HG02852 (cell line): ENCODE results near the gene MTX1.

Experiments used
- ATAC-seq: cut with Tn5 transposase; IDR thresholded peaks from one replicate; pipeline ENCODE4 v1.9.1; 2021; ENCODE audit warnings: mild to moderate bottlenecking, moderate library complexity; ENCODE audit not compliant: unreplicated experiment

Gene MTX1

DNA sequence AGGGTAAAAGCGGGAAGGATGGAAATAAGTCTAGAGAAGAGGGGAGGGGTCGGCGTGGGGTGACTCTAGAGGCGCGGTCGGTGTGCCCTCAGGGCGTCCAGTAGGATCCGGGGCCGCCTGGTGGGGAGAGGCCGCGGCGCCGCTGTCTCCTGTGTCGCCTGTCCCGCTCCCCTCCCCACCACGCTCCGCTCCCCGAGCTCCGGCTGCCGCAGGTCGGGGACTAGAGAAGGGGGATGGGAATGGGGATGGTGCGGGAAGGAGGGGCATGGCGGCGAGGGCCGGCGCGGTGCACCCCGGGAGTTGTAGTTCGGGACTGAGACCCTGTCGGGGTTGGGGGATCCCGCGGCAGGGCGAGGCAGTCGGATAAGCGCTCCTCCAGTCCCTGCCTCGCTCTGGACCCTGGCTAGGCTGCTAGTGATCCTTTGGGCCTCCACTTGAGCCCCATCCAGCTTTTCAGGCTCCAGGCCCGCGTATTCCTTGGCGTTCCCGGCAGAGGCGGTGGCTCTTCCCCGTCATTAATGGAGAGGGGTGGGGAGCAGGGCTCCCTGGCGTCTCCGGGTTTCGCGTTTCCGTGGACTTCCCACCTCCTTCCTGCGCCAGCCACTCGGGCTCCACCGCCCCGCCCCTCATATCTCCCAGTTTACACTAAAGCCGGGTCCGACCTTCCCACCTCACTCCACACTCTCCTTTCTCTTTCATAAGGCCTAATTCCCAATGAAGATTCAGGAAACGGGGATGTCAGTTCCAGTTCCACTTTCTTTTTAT is 46.9 kb downstream of the MTX1 start, which contains the start of gene ENTREP3:
ENTREP3 (minus strand) TSS at position 241 of the 765 bp plus-strand sequence. CDS start 606 bp downstream, outside the sequence.
- peak; percentile 64 for ATAC-seq

DNA sequence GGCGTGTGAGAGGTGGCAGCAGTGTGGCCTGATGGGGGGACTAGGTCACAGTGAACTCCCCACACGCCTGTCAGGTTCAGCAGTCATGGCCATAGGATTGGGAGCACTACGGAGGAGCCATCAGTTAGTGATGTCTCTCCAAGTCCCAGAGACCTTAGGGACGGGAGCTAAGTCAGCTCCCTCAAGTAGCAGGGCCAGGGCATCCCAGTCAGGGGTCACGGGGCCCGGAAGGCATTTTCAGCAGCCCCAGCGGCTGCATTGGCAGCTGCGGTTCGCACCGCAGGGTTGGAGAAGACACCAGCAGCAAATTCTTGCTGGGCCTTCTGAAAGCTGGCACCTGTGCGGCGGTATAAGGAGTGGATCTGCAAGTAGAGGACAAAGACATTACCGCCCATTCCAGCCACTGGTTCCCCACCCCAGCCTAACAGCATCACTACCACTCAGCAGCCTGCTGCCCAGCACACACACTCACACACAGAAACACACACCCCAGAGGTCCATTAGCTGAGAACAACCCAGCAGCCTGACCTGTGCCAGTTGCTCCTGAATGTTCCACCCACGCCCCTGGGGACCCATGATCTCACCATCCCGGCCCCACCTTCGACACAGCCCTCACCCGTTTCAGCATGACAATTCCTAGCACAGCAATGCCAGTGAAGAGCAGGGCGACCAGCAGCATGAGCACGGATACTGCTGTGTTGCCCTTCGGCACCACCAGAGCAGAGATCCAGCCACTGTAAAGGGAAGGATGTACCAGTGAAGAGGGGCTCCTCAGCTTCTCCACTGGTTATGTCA is 47.8 kb downstream of the MTX1 start:
- no peak for ATAC-seq

DNA sequence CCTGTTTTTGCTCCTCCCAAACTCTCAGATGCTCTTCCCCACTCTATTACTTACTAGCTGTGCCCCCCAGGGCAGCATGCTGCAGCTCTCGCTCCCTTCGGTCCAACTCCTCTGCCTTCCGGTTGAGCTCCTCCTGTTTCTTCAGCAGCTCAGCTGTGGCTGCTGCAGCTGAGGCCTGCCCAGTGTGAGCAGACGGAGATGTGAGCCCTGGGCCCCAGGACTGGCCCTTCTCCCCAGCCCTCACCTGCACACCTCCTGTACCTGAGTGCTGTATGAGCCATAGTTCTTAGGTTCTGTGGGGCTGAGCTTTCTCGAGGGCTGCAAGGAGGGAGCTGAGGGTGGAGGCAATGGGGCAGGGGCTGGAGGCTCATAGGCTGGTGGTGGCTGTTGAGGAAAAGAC is 51.8 kb downstream of the MTX1 start:
- no peak for ATAC-seq

DNA sequence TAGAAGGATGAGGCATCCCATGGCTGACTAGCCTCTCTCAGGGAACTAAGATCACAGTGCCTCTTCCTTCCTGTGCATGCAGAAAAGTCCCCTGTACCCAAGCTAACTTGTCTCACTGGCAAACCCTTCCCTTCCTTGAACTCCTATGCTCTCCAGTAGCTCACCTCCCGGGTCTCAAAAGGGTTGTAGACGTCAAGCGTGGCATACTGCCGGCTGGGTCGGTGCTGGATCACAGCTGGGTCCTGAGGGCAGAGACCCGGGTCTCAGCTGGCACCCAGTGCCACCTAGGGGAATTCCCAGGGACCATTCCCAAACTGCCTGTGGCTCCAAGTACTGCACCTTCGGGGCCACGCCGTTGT is 53.0 kb downstream of the MTX1 start:
- ATAC-seq: no peak

DNA sequence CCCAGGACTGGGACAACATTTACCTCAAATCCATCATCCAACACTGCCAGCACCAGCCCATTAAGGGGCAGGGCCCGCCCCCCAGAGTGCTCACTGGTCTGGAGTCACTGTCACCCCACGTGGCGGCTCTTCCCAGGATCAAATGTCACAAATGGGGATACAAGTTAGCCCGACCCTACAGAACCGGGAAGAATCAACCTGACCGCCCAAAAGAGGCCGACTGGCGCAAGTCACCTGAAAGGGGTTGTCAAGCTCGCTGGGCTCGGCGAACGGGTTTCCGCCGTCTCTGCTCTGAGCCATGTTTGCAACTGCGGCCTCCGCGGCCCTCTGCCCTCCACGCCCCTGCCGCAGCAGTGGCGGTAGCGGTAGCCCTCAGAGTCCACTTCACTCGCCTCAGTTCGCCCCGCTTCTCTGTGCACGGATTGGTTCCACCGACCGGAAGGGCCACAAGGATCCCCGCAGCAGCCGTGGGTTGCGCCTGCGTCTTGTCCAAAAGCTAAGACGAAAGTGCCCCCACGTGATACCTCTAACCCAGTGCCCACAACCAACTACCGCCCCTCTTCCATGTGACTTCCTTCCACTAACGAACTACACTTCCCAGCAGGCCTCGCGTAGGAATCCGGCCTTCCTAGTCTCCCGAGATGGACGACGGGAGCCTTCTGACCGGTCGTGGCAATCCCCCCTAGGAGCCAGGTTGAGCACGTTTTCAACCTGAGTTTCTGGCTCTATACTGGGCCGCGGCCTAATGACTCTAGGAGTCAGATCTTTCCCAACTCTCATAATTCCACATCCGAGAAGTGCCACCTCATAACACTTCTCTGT is 53.6 kb downstream of the MTX1 start, which contains the start of gene SCAMP3:
SCAMP3 (minus strand) TSS at position 509 of the 822 bp plus-strand sequence; CDS start at position 300, 209 bp downstream.
- ATAC-seq: peak; percentile 92

DNA sequence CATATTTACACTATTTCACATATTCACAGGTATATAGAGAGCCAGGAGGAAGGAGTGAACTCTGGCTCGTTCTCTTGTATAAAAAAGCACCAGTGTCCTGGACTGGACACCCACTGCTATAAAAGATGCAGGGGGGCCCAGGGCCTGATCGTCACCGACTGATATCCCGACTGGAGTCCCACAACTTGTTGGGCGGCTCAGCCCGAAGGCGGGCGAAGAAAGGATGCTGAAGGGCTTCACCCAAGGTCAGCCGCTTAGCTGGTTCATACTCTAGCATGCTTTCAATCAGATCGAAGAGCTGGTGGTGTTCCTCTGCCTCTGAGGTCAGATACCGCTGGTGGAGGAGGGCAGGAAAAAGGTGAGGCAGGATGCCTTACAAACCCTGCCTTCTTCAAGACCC is 54.6 kb downstream of the MTX1 start:
- ATAC-seq: no peak
